Erythroblast (primary cell): ENCODE data around the gene UHMK1.

Experiments
- GATA1 ChIP-seq: IDR thresholded peaks from 2 replicates; pipeline ENCODE4 v1.6.1; 2011; ENCODE audit warnings: low read depth, mild to moderate bottlenecking, control low read depth, low read length, moderate library complexity
- POLR2A ChIP-seq: IDR thresholded peaks from 2 replicates; pipeline ENCODE4 v1.6.1; 2011; ENCODE audit warnings: mild to moderate bottlenecking, low read length

DNA sequence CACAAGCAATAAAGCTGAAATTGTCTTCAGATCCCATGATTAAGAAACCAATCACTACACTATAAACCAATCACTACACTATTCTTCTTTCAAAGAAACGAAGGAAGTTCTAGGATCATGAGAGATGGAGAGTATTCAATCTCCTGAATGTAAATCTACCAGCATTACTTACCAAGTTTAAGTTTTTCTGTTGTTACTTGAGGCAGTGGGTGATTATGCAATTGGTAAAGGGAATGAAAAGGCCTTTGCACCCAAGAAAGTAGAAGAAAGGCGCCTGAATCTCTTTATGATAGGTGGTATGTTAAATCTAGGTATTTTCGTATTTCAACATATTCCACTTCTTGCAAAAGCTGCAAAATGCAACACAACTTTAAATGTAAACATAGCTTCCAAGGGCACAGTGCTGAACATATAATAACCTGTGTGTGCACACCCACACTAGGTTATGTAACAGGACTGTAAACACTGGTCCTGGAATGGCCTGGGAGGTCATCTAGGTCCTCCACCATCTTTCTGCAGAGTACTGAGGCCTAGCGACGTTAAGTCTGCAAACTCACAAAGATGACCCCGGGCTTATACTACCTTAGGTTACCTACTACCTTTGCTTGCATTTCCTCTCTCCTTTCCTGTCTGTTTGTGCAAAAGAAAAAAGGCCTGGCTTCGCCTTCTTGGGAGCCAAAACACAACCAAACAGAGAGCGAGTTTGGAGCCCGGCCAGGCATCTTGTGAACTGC lies 62.9 kb downstream of the UHMK1 start:
- TF ChIP-seq POLR2A = no peak
- no peak for TF ChIP-seq GATA1
